GM23338 (cell line): ENCODE measurements around the gene DENND1B. TPM values are rescaled to one million over a fixed set of nuclear protein-coding genes. Genes with fewer than 3 reads are reported as not detected.

ENCODE experiments used
- ATAC-seq: fragments of 200-7000 bp; cut with Tn5 transposase; 3 replicates; pipeline ENCODE4 v1.9.1; 2020
- DNase-seq: peaks from one replicate; pipeline ENCODE4 v3.0.0-alpha.2; 2015; ENCODE audit warnings: low spot score
- H2AFZ ChIP-seq: fragments of 200-600 bp; sonication (generic); 2 replicates; pipeline ENCODE4 v1.8.0; 2016; ENCODE audit warnings: antibody characterized with exemption, mild to moderate bottlenecking, moderate library complexity
- H3F3A ChIP-seq: fragments of 200-600 bp; sonication (generic); replicated peaks from 2 replicates; pipeline ENCODE4 v1.8.0; 2017; ENCODE audit warnings: antibody characterized with exemption, mixed run types, low read depth
- H3K27ac ChIP-seq: fragments of 200-600 bp; sonication (generic); 2 replicates; pipeline ENCODE4 v1.6.1; 2016; ENCODE audit warnings: low read depth
- H3K27me3 ChIP-seq: fragments of 200-600 bp; sonication (generic); 2 replicates; pipeline ENCODE4 v1.8.0; 2016; ENCODE audit warnings: mild to moderate bottlenecking, mixed run types, moderate library complexity; ENCODE audit not compliant: insufficient read depth
- H3K36me3 ChIP-seq: fragments of 200-600 bp; sonication (generic); 2 replicates; pipeline ENCODE4 v1.8.0; 2016; ENCODE audit warnings: mild to moderate bottlenecking; ENCODE audit not compliant: insufficient read depth
- H3K4me1 ChIP-seq: fragments of 200-600 bp; sonication (generic); 2 replicates; pipeline ENCODE4 v1.8.0; 2016; ENCODE audit warnings: mild to moderate bottlenecking, moderate library complexity; ENCODE audit not compliant: insufficient read depth
- H3K4me2 ChIP-seq: fragments of 200-600 bp; sonication (generic); 2 replicates; pipeline ENCODE4 v1.7.1; 2017; ENCODE audit warnings: mixed run types
- H3K4me3 ChIP-seq: fragments of 200-600 bp; sonication (generic); 2 replicates; pipeline ENCODE4 v1.6.1; 2016; ENCODE audit warnings: mixed run types
- H3K79me2 ChIP-seq: fragments of 200-600 bp; sonication (generic); replicated peaks from 2 replicates; pipeline ENCODE4 v1.8.0; 2017; ENCODE audit warnings: mild to moderate bottlenecking; ENCODE audit not compliant: insufficient read depth
- H3K9me2 ChIP-seq: fragments of 200-600 bp; sonication (generic); 2 replicates; pipeline ENCODE4 v1.8.0; 2017; ENCODE audit not compliant: insufficient read depth
- H4K20me1 ChIP-seq: fragments of 200-600 bp; sonication (generic); replicated peaks from 2 replicates; pipeline ENCODE4 v1.8.0; 2017; ENCODE audit warnings: mild to moderate bottlenecking; ENCODE audit not compliant: insufficient read depth
- H3K27ac Mint-ChIP-seq: 2 replicates; pipeline ENCODE4 v1.8.0; 2020; ENCODE audit warnings: inconsistent platforms, mild to moderate bottlenecking, moderate library complexity, mixed read lengths
- H3K27me3 Mint-ChIP-seq: 3 replicates; pipeline ENCODE4 v1.8.0; 2022; ENCODE audit warnings: low read depth, mild to moderate bottlenecking, moderate library complexity, mixed read lengths, inconsistent platforms; ENCODE audit not compliant: insufficient read depth, poor library complexity
- H3K36me3 Mint-ChIP-seq: 3 replicates; pipeline ENCODE4 v1.8.0; 2021; ENCODE audit warnings: low read depth, mild to moderate bottlenecking, inconsistent platforms, moderate library complexity, mixed read lengths
- H3K4me1 Mint-ChIP-seq: 3 replicates; pipeline ENCODE4 v1.8.0; 2020; ENCODE audit warnings: mild to moderate bottlenecking, inconsistent platforms, mixed read lengths
- H3K4me3 Mint-ChIP-seq: 3 replicates; pipeline ENCODE4 v1.8.0; 2021; ENCODE audit warnings: moderate library complexity, mild to moderate bottlenecking, inconsistent platforms, mixed read lengths
- H3K9me3 Mint-ChIP-seq: 3 replicates; pipeline ENCODE4 v1.8.0; 2020; ENCODE audit warnings: moderate library complexity, mild to moderate bottlenecking, inconsistent platforms, mixed read lengths
- JUNB ChIP-seq: IDR thresholded peaks from one replicate; pipeline ENCODE4 v1.6.1; 2016; ENCODE audit warnings: antibody characterized with exemption; ENCODE audit not compliant: unreplicated experiment
- POLR2AphosphoS5 ChIP-seq: IDR thresholded peaks from 2 replicates; pipeline ENCODE4 v1.6.1; 2016; ENCODE audit warnings: antibody characterized with exemption, low read depth
- STAT1 ChIP-seq: IDR thresholded peaks from one replicate; pipeline ENCODE4 v1.6.1; 2016; ENCODE audit warnings: antibody characterized with exemption; ENCODE audit not compliant: unreplicated experiment
- ZNF331 ChIP-seq: fragments of 250-450 bp; sonication (Bioruptor Pico); IDR thresholded peaks from 2 replicates; pipeline ENCODE4 v1.5.0; 2020; ENCODE audit warnings: low read depth, mild to moderate bottlenecking, moderate library complexity
- ZNF462 ChIP-seq: fragments of 250-450 bp; sonication (Bioruptor Pico); IDR thresholded peaks from 2 replicates; pipeline ENCODE4 v1.5.0; 2020; ENCODE audit warnings: mild to moderate bottlenecking, moderate library complexity
- polyA plus RNA-seq: library from polyadenylated mRNA; unstranded; fragments of >200 nt; fragmentation: Nextera tagmentation; extraction: Ambion mirVana; gene quantifications from 2 replicates; pipeline ENCODE4 v1.2.1, GENCODE V29; 2016
- total RNA-seq: library from RNA; depleted of rRNA; stranded (reverse); fragments of >200 nt; shearing (Covaris generic); gene quantifications from 2 replicates; pipeline ENCODE4 v1.2.3, GENCODE V29; 2014
- TF ChIP-seq, protein P1 (sequence below), 2 experiments: fragments of 200-600 bp in 1 of 2; sonication (generic) in 1 of 2; conservative IDR thresholded peaks; 2 replicates each; pipeline versions ENCODE4 v1.5.1 to v1.6.1; 2016 to 2017; ENCODE audit warnings: antibody characterized with exemption in 2 of 2, low read depth in 2 of 2, mild to moderate bottlenecking in 2 of 2, moderate library complexity in 1 of 2

The DENND1B gene
- total and polyA plus RNA-seq, 2 experiments from 2014 or later = 4.3 to 5.2 TPM

DNA sequence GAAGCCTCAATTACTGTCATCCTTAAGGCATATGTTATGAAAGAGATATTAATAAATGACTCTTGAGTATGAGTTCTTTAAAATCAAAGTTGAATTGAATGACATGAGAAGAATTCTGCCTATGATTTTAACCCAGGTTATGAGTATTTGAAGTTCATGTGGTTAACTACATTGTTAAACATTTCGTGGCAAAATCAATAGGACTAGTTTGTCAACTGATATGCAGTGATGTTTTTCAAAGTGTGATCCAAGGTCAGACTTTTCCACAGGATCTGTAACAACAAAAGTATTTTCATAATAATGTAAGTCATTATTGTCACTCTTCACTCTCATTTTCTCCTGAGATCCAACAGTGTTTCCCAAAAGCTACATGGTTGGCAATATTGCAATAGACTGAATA, 189.5 kb downstream of the DENND1B start:
- Histone ChIP-seq H2AFZ (no peak overlapping the region), H3K9me2 (no peaks in the 10 kb centered on the region), H3K27ac (no peak overlapping the region), H3K4me2 (no peak overlapping the region), H3K4me3 (no peak overlapping the region), H4K20me1 (no peaks in the 10 kb centered on the region), H3K4me1 (no peaks in the 10 kb centered on the region), H3K79me2 (no peaks in the 10 kb centered on the region), H3K27me3 (no peaks in the 10 kb centered on the region), H3F3A (no peaks in the 10 kb centered on the region), H3K36me3 (no peaks in the 10 kb centered on the region)
- H3K27ac Mint-ChIP-seq = no peak overlapping the region
- peaks cover 4% of the 10 kb centered on the region; the same call in 2 of the 3 replicates for H3K36me3 Mint-ChIP-seq
- ATAC-seq (no peak), DNase-seq (no peak)
- no peaks in the 10 kb centered on the region; the same call in 2 of the 3 replicates for H3K9me3 Mint-ChIP-seq
- no peak overlapping the region for H3K4me3 Mint-ChIP-seq
- H3K4me1 Mint-ChIP-seq = no peaks in the 10 kb centered on the region
- TF ChIP-seq ZNF462 = no peak
- TF ChIP-seq, protein P1, sequence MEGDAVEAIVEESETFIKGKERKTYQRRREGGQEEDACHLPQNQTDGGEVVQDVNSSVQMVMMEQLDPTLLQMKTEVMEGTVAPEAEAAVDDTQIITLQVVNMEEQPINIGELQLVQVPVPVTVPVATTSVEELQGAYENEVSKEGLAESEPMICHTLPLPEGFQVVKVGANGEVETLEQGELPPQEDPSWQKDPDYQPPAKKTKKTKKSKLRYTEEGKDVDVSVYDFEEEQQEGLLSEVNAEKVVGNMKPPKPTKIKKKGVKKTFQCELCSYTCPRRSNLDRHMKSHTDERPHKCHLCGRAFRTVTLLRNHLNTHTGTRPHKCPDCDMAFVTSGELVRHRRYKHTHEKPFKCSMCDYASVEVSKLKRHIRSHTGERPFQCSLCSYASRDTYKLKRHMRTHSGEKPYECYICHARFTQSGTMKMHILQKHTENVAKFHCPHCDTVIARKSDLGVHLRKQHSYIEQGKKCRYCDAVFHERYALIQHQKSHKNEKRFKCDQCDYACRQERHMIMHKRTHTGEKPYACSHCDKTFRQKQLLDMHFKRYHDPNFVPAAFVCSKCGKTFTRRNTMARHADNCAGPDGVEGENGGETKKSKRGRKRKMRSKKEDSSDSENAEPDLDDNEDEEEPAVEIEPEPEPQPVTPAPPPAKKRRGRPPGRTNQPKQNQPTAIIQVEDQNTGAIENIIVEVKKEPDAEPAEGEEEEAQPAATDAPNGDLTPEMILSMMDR (conservative IDR thresholded peaks at IDR 0.05; ENCODE audit: low read depth in 2 of 2) = no peak
- no peak for TF ChIP-seq JUNB
- TF ChIP-seq POLR2AphosphoS5 = no peak
- TF ChIP-seq ZNF331 (CRISPR knock-in tag) = no peak
- TF ChIP-seq STAT1 = no peak
- H3K27me3 Mint-ChIP-seq = no peaks in the 10 kb centered on the region
